Astrocyte (in vitro differentiated cells and primary cell): Measurements from ENCODE around the gene SCAANT1. TPM values are rescaled to one million over a fixed set of nuclear protein-coding genes. Genes with fewer than 3 reads are reported as not detected.

Source experiments
- DNase-seq: peaks from one replicate; pipeline ENCODE4 v3.0.0-alpha.2; 2010; ENCODE audit warnings: low read depth
- FAIRE-seq: peaks from 2 replicates; lab custom pipeline; 2011; peaks lifted over from hg19 to GRCh38; lab: Jason Lieb, UNC
- H2AFZ ChIP-seq: 2 replicates; pipeline ENCODE4 v1.6.0; 2012; ENCODE audit warnings: low read depth, low read length, inconsistent platforms
- H3K27ac ChIP-seq: 2 replicates; pipeline ENCODE4 v1.5.1; 2011; ENCODE audit warnings: low read depth, low read length, inconsistent platforms
- H3K27me3 ChIP-seq: 2 replicates; pipeline ENCODE4 v1.6.0; 2011; ENCODE audit warnings: low read length, inconsistent platforms; ENCODE audit not compliant: insufficient read depth
- H3K36me3 ChIP-seq: 2 replicates; pipeline ENCODE4 v1.5.1; 2011; ENCODE audit warnings: low read length, inconsistent platforms; ENCODE audit not compliant: insufficient read depth
- H3K4me1 ChIP-seq: 2 replicates; pipeline ENCODE4 v1.5.1; 2011; ENCODE audit warnings: low read length, inconsistent platforms; ENCODE audit not compliant: insufficient read depth
- H3K4me2 ChIP-seq: 2 replicates; pipeline ENCODE4 v1.6.0; 2012; ENCODE audit warnings: low read length, inconsistent platforms
- H3K4me3 ChIP-seq: 2 replicates; pipeline ENCODE4 v1.5.1; 2011; ENCODE audit warnings: low read depth, mild to moderate bottlenecking, low read length, inconsistent platforms; ENCODE audit not compliant: insufficient read depth
- H3K79me2 ChIP-seq: 2 replicates; pipeline ENCODE4 v1.6.0; 2012; ENCODE audit warnings: mild to moderate bottlenecking, low read length, inconsistent platforms; ENCODE audit not compliant: insufficient read depth
- H3K9ac ChIP-seq: 2 replicates; pipeline ENCODE4 v1.6.0; 2012; ENCODE audit warnings: mild to moderate bottlenecking, low read length, inconsistent platforms
- H3K9me3 ChIP-seq: 2 replicates; pipeline ENCODE4 v1.5.1; 2012; ENCODE audit warnings: low read depth, mild to moderate bottlenecking, low read length, inconsistent platforms; ENCODE audit not compliant: insufficient read depth
- H4K20me1 ChIP-seq: 2 replicates; pipeline ENCODE4 v1.6.0; 2012; ENCODE audit warnings: low read length, inconsistent platforms; ENCODE audit not compliant: insufficient read depth
- H3K27ac Mint-ChIP-seq: one replicate; pipeline ENCODE4 v1.8.0; 2021; ENCODE audit warnings: mild to moderate bottlenecking, mixed read lengths; ENCODE audit not compliant: unreplicated experiment
- H3K27me3 Mint-ChIP-seq: one replicate; pipeline ENCODE4 v1.8.0; 2021; ENCODE audit warnings: low read depth, mixed read lengths; ENCODE audit not compliant: unreplicated experiment
- H3K36me3 Mint-ChIP-seq: one replicate; pipeline ENCODE4 v1.8.0; 2021; ENCODE audit warnings: low read depth, mixed read lengths; ENCODE audit not compliant: unreplicated experiment
- H3K4me1 Mint-ChIP-seq: one replicate; pipeline ENCODE4 v1.8.0; 2021; ENCODE audit warnings: low read depth, mixed read lengths; ENCODE audit not compliant: unreplicated experiment
- H3K4me3 Mint-ChIP-seq: one replicate; pipeline ENCODE4 v1.8.0; 2021; ENCODE audit warnings: mild to moderate bottlenecking, moderate library complexity, mixed read lengths; ENCODE audit not compliant: unreplicated experiment
- H3K9me3 Mint-ChIP-seq: one replicate; pipeline ENCODE4 v1.8.0; 2021; ENCODE audit warnings: mild to moderate bottlenecking, mixed read lengths; ENCODE audit not compliant: unreplicated experiment
- CTCF ChIP-seq: IDR thresholded peaks from 2 replicates; pipeline ENCODE4 v1.5.1; 2011; ENCODE audit warnings: low read depth, mild to moderate bottlenecking, inconsistent platforms, low read length, moderate library complexity; ENCODE audit not compliant: insufficient read depth
- EZH2 ChIP-seq: IDR thresholded peaks from 2 replicates; pipeline ENCODE4 v1.6.1; 2012; ENCODE audit warnings: mild to moderate bottlenecking, low read length, inconsistent platforms; ENCODE audit not compliant: insufficient read depth
- total RNA-seq: library from RNA; stranded (reverse); gene quantifications from 2 replicates; pipeline ENCODE4 v1.2.1, GENCODE V29; 2021

SCAANT1 gene
- total RNA-seq, 1 donor from 2014 or later, result not detected

GRCh38 chr3:63955830-63956545 is 43.8 kb upstream of the SCAANT1 start:
- H3K9me3 ChIP-seq, result no peaks in the 10 kb centered on the region
- FAIRE-seq, result no peak
- no peak for DNase-seq
- no peak overlapping the region for H2AFZ ChIP-seq
- no peak overlapping the region for H3K9ac ChIP-seq
- H3K27me3 ChIP-seq, result no peaks in the 10 kb centered on the region
- no peak overlapping the region for H3K4me3 ChIP-seq
- peaks cover 15% of the 10 kb centered on the region for H3K79me2 ChIP-seq
- peaks cover 10% of the 10 kb centered on the region for H3K4me1 ChIP-seq
- H3K36me3 ChIP-seq, result peaks cover 9% of the 10 kb centered on the region
- peaks cover 4% of the 10 kb centered on the region for H3K9me3 Mint-ChIP-seq
- no peak overlapping the region for H3K27ac ChIP-seq
- H3K4me3 Mint-ChIP-seq, result no peak overlapping the region
- no peak overlapping the region for H3K27ac Mint-ChIP-seq
- TF ChIP-seq EZH2 (no peak), CTCF (no peak)
- peaks cover 6% of the 10 kb centered on the region for H3K36me3 Mint-ChIP-seq
- no peak overlapping the region for H3K4me2 ChIP-seq
- peaks cover 42% of the 10 kb centered on the region for H3K4me1 Mint-ChIP-seq
- H3K27me3 Mint-ChIP-seq, result no peaks in the 10 kb centered on the region
- peaks cover 72% of the 10 kb centered on the region for H4K20me1 ChIP-seq

- no peak overlapping the region for H3K4me2 ChIP-seq
- no peak overlapping the region for H2AFZ ChIP-seq
- no peaks in the 10 kb centered on the region for H3K9me3 ChIP-seq
- peaks cover 44% of the 10 kb centered on the region for H3K4me1 Mint-ChIP-seq
- peak overlapping the region; percentile 21 for H3K27ac Mint-ChIP-seq
- TF ChIP-seq CTCF (no peak), EZH2 (no peak)
- no peak overlapping the region for H3K4me3 ChIP-seq
- H4K20me1 ChIP-seq, result peaks cover 69% of the 10 kb centered on the region
- FAIRE-seq (no peak), DNase-seq (no peak)
- H3K36me3 Mint-ChIP-seq, result peaks cover 6% of the 10 kb centered on the region
- H3K27me3 Mint-ChIP-seq, result no peaks in the 10 kb centered on the region
- peaks cover 9% of the 10 kb centered on the region for H3K36me3 ChIP-seq
- peaks cover 4% of the 10 kb centered on the region for H3K9me3 Mint-ChIP-seq
- H3K27me3 ChIP-seq, result no peaks in the 10 kb centered on the region
- no peak overlapping the region for H3K9ac ChIP-seq
- H3K4me3 Mint-ChIP-seq, result no peak overlapping the region
- H3K27ac ChIP-seq, result no peak overlapping the region
- H3K4me1 ChIP-seq, result peaks cover 8% of the 10 kb centered on the region
- H3K79me2 ChIP-seq, result peaks cover 14% of the 10 kb centered on the region
Observed at GRCh38 chr3:63955036-63955650, 43.0 kb upstream of the SCAANT1 start.

GRCh38 chr3:63954182-63954581 is 42.0 kb upstream of the SCAANT1 start:
- H3K79me2 ChIP-seq, result peaks cover 11% of the 10 kb centered on the region
- no peaks in the 10 kb centered on the region for H3K9me3 ChIP-seq
- peaks cover 44% of the 10 kb centered on the region for H3K4me1 Mint-ChIP-seq
- H3K4me3 ChIP-seq, result no peak overlapping the region
- H3K4me2 ChIP-seq, result no peak overlapping the region
- no peak for TF ChIP-seq CTCF
- no peak for TF ChIP-seq EZH2
- H3K27me3 Mint-ChIP-seq, result no peaks in the 10 kb centered on the region
- FAIRE-seq (no peak), DNase-seq (no peak)
- no peak overlapping the region for H3K4me3 Mint-ChIP-seq
- peaks cover 68% of the 10 kb centered on the region for H4K20me1 ChIP-seq
- H3K36me3 ChIP-seq, result peaks cover 9% of the 10 kb centered on the region
- no peak overlapping the region for H3K9ac ChIP-seq
- H3K27ac ChIP-seq, result no peak overlapping the region
- H3K27me3 ChIP-seq, result no peaks in the 10 kb centered on the region
- peaks cover 6% of the 10 kb centered on the region for H3K36me3 Mint-ChIP-seq
- H3K4me1 ChIP-seq, result peaks cover 6% of the 10 kb centered on the region
- H3K9me3 Mint-ChIP-seq, result peaks cover 4% of the 10 kb centered on the region
- no peak overlapping the region for H2AFZ ChIP-seq
- no peak overlapping the region for H3K27ac Mint-ChIP-seq
